WI38 (cell line): Measurements from ENCODE around the gene TBRG1.

Experiments
- H3K4me3 ChIP-seq: 2 replicates; pipeline ENCODE4 v1.5.1; 2011; ENCODE audit warnings: low read depth, mild to moderate bottlenecking, control low read depth, low read length
- CTCF ChIP-seq: IDR thresholded peaks from 2 replicates; pipeline ENCODE4 v1.5.1; 2012; ENCODE audit warnings: low read depth, mild to moderate bottlenecking, control low read depth, low read length

TBRG1 gene

DNA sequence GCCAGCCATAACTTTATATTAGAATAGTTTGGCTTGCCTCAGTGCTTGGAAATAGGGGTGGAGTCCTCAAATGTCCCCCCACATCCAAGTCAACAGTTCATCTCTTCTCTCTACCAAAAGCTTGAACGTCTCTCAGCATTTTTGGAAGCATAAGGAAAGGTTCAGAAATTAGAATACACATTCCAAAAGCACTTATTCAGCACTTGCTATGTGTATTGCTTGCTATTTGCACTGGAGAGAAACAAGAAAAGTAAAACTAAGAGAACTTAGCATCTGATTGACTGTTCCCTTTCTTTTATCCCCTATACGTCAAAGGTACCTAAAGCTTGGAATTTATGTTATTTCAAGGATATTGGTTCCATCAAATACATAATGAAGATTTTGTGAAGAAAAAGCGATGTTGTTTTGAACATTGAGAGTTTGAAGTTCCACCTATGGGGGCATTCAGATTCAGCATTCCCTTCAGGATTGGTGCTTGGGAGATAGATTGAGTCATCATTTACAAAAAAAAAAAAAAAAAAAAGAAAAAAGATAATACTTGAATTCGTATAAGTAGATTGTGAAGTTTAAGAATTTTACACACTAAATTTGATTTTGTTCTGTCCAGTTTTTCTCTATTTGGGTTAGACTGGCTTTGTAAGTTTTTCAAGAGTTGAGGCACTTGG, 1.3 kb downstream of the TBRG1 start:
- peak overlapping the region; percentile 97 for H3K4me3 ChIP-seq
- TF ChIP-seq CTCF = no peak

DNA sequence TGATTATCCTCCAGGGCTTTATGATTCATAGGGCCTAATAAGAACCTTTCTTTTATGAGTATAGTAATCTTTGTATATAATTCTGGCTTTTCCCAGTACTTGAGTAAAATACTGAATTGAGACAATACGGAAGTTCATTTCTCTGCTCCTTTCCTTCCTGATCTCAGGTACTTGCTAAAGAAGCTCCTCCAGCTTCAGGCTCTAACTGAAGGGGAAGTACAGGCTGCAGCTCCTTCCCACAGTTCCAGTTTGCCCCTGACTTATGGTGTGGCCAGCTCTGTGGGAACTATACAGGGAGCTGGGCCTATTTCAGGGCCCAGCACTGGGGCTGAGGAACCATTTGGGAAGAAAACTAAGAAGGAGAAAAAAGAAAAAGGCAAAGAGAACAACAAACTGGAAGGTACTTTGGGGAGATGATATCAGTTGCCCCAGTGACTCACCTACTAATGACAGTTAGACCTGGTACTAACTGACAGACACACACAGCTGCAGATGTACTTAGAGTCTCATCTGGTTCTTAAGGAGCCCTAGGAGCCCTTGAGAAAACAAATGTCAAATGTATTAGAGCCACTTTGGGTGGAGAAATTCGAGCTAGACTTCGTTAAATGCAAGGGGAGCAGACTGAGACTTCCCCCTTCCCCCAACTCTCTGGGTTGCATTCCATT, 3.0 kb downstream of the TBRG1 start:
- no peak overlapping the region for H3K4me3 ChIP-seq
- no peak for TF ChIP-seq CTCF

DNA sequence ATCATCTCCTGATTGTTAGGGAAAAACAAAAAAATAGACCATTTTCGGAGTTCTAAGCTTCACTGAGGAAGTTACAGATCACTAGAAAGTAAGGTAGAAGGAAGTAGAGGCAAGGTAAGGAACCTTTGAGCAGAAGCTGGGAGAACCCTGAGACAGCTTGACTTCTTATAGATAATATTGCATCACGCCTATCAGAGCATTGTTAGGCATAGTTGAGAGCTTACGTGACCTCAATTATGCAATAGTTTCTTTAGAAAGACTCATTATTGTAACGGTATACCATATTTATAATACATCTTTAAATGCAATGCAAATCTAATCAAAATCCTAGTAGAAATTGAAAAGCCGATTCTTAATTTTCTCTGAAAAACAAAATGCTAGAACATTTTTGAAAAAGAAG, 4.9 kb downstream of the TBRG1 start:
- TF ChIP-seq CTCF = no peak

DNA sequence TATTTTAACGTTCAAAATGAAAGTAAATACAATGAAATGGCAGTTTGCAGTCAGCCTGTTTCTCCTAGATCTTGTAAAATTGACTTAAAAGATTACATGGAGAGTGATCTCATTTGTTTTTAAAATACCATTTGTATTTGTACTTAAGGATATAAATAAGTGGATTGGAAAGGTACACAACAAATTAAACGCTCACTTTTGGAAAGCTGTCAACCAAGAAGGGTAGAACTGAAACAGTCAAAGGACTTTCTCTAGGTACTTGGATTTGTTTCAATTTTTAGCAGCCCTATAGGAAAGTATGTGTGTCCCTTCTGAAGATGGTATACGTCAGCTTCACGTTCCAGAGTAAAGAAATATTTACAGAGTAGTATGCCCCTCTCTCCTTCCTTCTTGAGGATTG, 7.3 kb downstream of the TBRG1 start:
- H3K4me3 ChIP-seq = no peak overlapping the region
- no peak for TF ChIP-seq CTCF

More for the DNA sequence above, 4.9 kb downstream of the TBRG1 start:
- no peak overlapping the region for H3K4me3 ChIP-seq

GRCh38 chr11:124633355-124633754, 10.7 kb downstream of the TBRG1 start:
- no peak overlapping the region for H3K4me3 ChIP-seq
- 0 out of 2 replicates have a peak, but pooled peaks have one; percentile 17 for TF ChIP-seq CTCF

GRCh38 chr11:124635932-124636331, 13.3 kb downstream of the TBRG1 start:
- H3K4me3 ChIP-seq = no peak overlapping the region
- TF ChIP-seq CTCF = no peak

GRCh38 chr11:124638500-124638899, 15.8 kb downstream of the TBRG1 start:
- no peak overlapping the region for H3K4me3 ChIP-seq
- no peak for TF ChIP-seq CTCF
